Glomerular endothelial cell (primary cell): Measurements from ENCODE around the gene TMEM132E. TPM values are rescaled to one million over a fixed set of nuclear protein-coding genes. Genes with fewer than 3 reads are reported as not detected.

Experiments
- total RNA-seq: library from RNA; depleted of rRNA; stranded (reverse); fragments of >200 nt; gene quantifications from 2 replicates; pipeline ENCODE4 v1.2.3, GENCODE V29; 2015

The TMEM132E gene
- total RNA-seq, 1 donor from 2014 or later, result not detected

Other genes starting within 250 kb of the TMEM132E start
- gene CCL13, start 223.1 kb upstream of the TMEM132E start, total RNA-seq, result not detected in 2 replicates
- gene CCL1, start 216.3 kb upstream of the TMEM132E start, total RNA-seq, result not detected in 2 replicates